GM06990 (cell line): ENCODE results near the gene MOV10L1.
A peak's percentile ranks its signal among the peaks of the same experiment; 100 is the strongest.

Experiments used
- DNase-seq: peaks from one replicate; pipeline ENCODE4 v3.0.0-alpha.2; 2011; ENCODE audit not compliant: insufficient read length; ENCODE audit errors: extremely low read depth
- H3K27me3 ChIP-seq: replicated peaks from 2 replicates; pipeline ENCODE4 v1.6.0; 2011; ENCODE audit warnings: low read length; ENCODE audit not compliant: control insufficient read depth, insufficient read depth
- H3K36me3 ChIP-seq: 2 replicates; pipeline ENCODE4 v1.5.1; 2011; ENCODE audit warnings: low read length; ENCODE audit not compliant: control insufficient read depth, insufficient read depth
- H3K4me3 ChIP-seq: replicated peaks from 2 replicates; pipeline ENCODE4 v1.5.1; 2011; ENCODE audit warnings: low read depth, mild to moderate bottlenecking, control low read depth, low read length
- CTCF ChIP-seq: IDR thresholded peaks from 2 replicates; pipeline ENCODE4 v1.5.1; 2011; ENCODE audit warnings: low read length, control low read depth, mild to moderate bottlenecking, inconsistent platforms; ENCODE audit not compliant: insufficient read depth, poor library complexity, severe bottlenecking

Gene MOV10L1

GRCh38 chr22:50184902-50185374 lies 95.1 kb downstream of the MOV10L1 start:
- peak overlapping the region; percentile 70 for H3K4me3 ChIP-seq

GRCh38 chr22:50185375-50186087 lies 95.7 kb downstream of the MOV10L1 start, which contains the start of gene TRABD:
Gene TRABD, plus strand, starts transcription at chr22:50185913. Its CDS starts 7,148 bp downstream, at chr22:50193061.
- Histone ChIP-seq H3K27me3 (no peaks in the 10 kb centered on the region), H3K36me3 (no peaks in the 10 kb centered on the region; the same call in 1 of the 2 replicates), H3K4me3 (peak within 1 kb of the TSS; percentile 80)
- peak; percentile 91 for DNase-seq
- no peak for TF ChIP-seq CTCF

More at GRCh38 chr22:50184902-50185374, 95.1 kb downstream of the MOV10L1 start:
- TF ChIP-seq CTCF, result no peak
- DNase-seq, result no peak
- H3K27me3 ChIP-seq, result no peaks in the 10 kb centered on the region
- no peaks in the 10 kb centered on the region; the same call in 1 of the 2 replicates for H3K36me3 ChIP-seq

GRCh38 chr22:50186181-50186714 lies 96.4 kb downstream of the MOV10L1 start:
- Histone ChIP-seq H3K4me3 (peak overlapping the region; percentile 80), H3K27me3 (no peaks in the 10 kb centered on the region), H3K36me3 (no peaks in the 10 kb centered on the region; the same call in 1 of the 2 replicates)
- DNase-seq, result no peak
- no peak for TF ChIP-seq CTCF

GRCh38 chr22:50186761-50187523 lies 97.1 kb downstream of the MOV10L1 start:
- H3K27me3 ChIP-seq, result no peaks in the 10 kb centered on the region
- no peak for TF ChIP-seq CTCF
- DNase-seq, result peak; percentile 46
- H3K4me3 ChIP-seq, result peak overlapping the region; percentile 80
- H3K36me3 ChIP-seq, result no peaks in the 10 kb centered on the region; the same call in 1 of the 2 replicates

GRCh38 chr22:50188356-50188755 lies 98.5 kb downstream of the MOV10L1 start:
- Histone ChIP-seq H3K4me3 (no peak overlapping the region), H3K36me3 (no peaks in the 10 kb centered on the region; the same call in none of the 2 replicates), H3K27me3 (no peaks in the 10 kb centered on the region)
- TF ChIP-seq CTCF, result no peak
- no peak for DNase-seq
